Heart left ventricle (tissue), 16 donors: ENCODE results near the gene ARF3. TPM values are rescaled to one million over a fixed set of nuclear protein-coding genes. Genes with fewer than 3 reads are reported as not detected.
A peak's percentile ranks its signal among the peaks of the same experiment; 100 is the strongest.

ENCODE experiments used
- ATAC-seq, 4 donors: fragments of 200-7000 bp; cut with Tn5 transposase; one replicate each; pipeline ENCODE4 v1.9.1; 2020 to 2022; ENCODE audit warnings: moderate library complexity in 4 of 4, mild to moderate bottlenecking in 3 of 4, moderate number of reproducible peaks in 1 of 4
- DNase-seq, 5 donors: peaks; one replicate each; pipeline ENCODE4 v3.0.0-alpha.2; 2020
- H3K27ac ChIP-seq, 12 donors: fragments of 200-600 bp; sonication (generic) in 4 of 12; one replicate each; pipeline versions ENCODE4 v1.5.0 to v1.8.0; 2016 to 2022; ENCODE audit warnings: mild to moderate bottlenecking in 2 of 12
- H3K27me3 ChIP-seq, 9 donors: fragments of 200-600 bp; sonication (generic) in 2 of 9; one replicate each; pipeline versions ENCODE4 v1.5.1 to v1.8.0; 2016 to 2022; ENCODE audit warnings: mild to moderate bottlenecking in 3 of 9
- H3K36me3 ChIP-seq, 9 donors: fragments of 200-600 bp; sonication (generic) in 2 of 9; one replicate each; pipeline versions ENCODE4 v1.5.0 to v1.8.0; 2018 to 2022; ENCODE audit warnings: mild to moderate bottlenecking in 2 of 9
- H3K4me1 ChIP-seq, 12 donors: fragments of 200-600 bp; sonication (generic) in 4 of 12; one replicate each; pipeline versions ENCODE4 v1.5.0 to v1.8.0; 2016 to 2022; ENCODE audit warnings: mild to moderate bottlenecking in 3 of 12
- H3K4me3 ChIP-seq, 12 donors: fragments of 200-600 bp; sonication (generic) in 4 of 12; one replicate each; pipeline versions ENCODE4 v1.5.0 to v1.8.0; 2017 to 2022; ENCODE audit warnings: mild to moderate bottlenecking in 9 of 12, moderate library complexity in 4 of 12
- H3K9me3 ChIP-seq, 12 donors: fragments of 200-600 bp; sonication (generic) in 4 of 12; one replicate each; pipeline versions ENCODE4 v1.5.0 to v1.8.0; 2016 to 2022; ENCODE audit warnings: mild to moderate bottlenecking in 1 of 12
- POLR2A ChIP-seq, 2 donors: fragments of 450-650 bp; IDR thresholded peaks; one replicate each; pipeline ENCODE4 v1.6.1; 2017; ENCODE audit warnings: antibody characterized with exemption in 2 of 2, mild to moderate bottlenecking in 2 of 2, moderate library complexity in 2 of 2
- WGBS, 4 donors: extraction: QIAGEN DNeasy Blood & Tissue Kit in 2 of 4; methylation state at CpG; one replicate each; pipeline versions ENCODE4 v1.1.5 to v1.1.7; 2013 to 2018; 5-methylcytosine and 5-hydroxymethylcytosine counted together
- intact Hi-C, 10 donors: fragments of 100-400 bp; cut with DNase I; formaldehyde crosslinking; loops; one replicate each; pipeline versions ENCODE4 v1.11.1 to v1.14.2; 2022
- long read RNA-seq, 3 donors: library from polyadenylated mRNA; unstranded; transcript quantifications; one replicate each; pipeline ENCODE4 v2.0.0, GENCODE V29; 2020 to 2021
- polyA plus RNA-seq, 2 donors: library from polyadenylated mRNA; stranded (reverse); fragments of 200-250 nt; gene quantifications; one replicate each; pipeline ENCODE4 v1.2.3, GENCODE V29; 2013
- total RNA-seq, 9 donors: library from RNA; depleted of rRNA in 2 of 9; stranded (reverse); fragments of >200 nt in 2 of 9; fragmentation: NEBNext Ultra II Directional in 3 of 9; extraction: Animal tissue kit (Norgen Biotek cat#: 25700) in 3 of 9; gene quantifications; one replicate each; pipeline versions ENCODE4 v1.1.0 to v1.2.4, GENCODE V29; 2016 to 2023
- TF ChIP-seq, protein P1 (sequence below), 12 donors: fragments of 200-600 bp; sonication (generic) in 4 of 12; IDR thresholded peaks; one replicate each; pipeline versions ENCODE4 v1.5.0 to v1.8.0; 2018 to 2022; ENCODE audit warnings: antibody characterized with exemption in 12 of 12, mild to moderate bottlenecking in 5 of 12
- donor health status: ischemic (EF 13 %, LVEDD 7.1; RV severe dilation, severe dysfunction).
- donor health status: healthy with polysubstance abuse.
- donor health status: DM: no; HTN: yes; CAD: no.
- donor health status: DM: no; HTN: no; CAD: no.
- donor health status: ischemic (EF 25% LVEDD 6.9; RV normal size, moderate dysfunction).
- donor health status: ischemic (EF 25% LVEDD 5.7; RV mildly dilated, moderate dysfunction).
- donor health status: healthy.
- donor health status: DM: yes; HTN: yes; CAD: no.
- donor health status: ischemic (EF 35%, LVEDD 5.7; RV mildly dilated, moderate dysfunction).
- donor health status: nonischemic (EF 11% LVEDD 7.7; RV severe dilation, severe dysfunction).
- donor health status: DM: yes; HTN: yes; CAD: no.
- donor health status: PGD.
- donor health status: ischemic (EF 29% LVEDD 5.4; RV normal size, mild dysfunction).
- donor health status: nonischemic (EF 23%, LVEDD 6.1; RV moderate dilation, normal function).

ARF3 gene
- total RNA-seq (100 to 1,000 TPM in 1 of 9 donors, 10 to 100 TPM in 8; 35.8 to 130 (median 54.0) TPM), polyA plus RNA-seq (10 to 100 TPM; 40.1 to 61.5 TPM)
- long read RNA-seq, donor 1, full-length matches to known transcripts, result 22 of 32 reads
- long read RNA-seq, donor 1, partial matches to known transcripts, result 0 of 32 reads
- long read RNA-seq, donor 1, other reads (novel, unspliced or antisense), result 10 of 32 reads
- long read RNA-seq, donor 2, full-length matches to known transcripts, result 31 of 52 reads
- long read RNA-seq, donor 2, partial matches to known transcripts, result 1 of 52 reads
- long read RNA-seq, donor 2, other reads (novel, unspliced or antisense), result 20 of 52 reads
- long read RNA-seq, donor 3, full-length matches to known transcripts, result 16 of 23 reads
- long read RNA-seq, donor 3, partial matches to known transcripts, result 1 of 23 reads
- long read RNA-seq, donor 3, other reads (novel, unspliced or antisense), result 6 of 23 reads

DNA sequence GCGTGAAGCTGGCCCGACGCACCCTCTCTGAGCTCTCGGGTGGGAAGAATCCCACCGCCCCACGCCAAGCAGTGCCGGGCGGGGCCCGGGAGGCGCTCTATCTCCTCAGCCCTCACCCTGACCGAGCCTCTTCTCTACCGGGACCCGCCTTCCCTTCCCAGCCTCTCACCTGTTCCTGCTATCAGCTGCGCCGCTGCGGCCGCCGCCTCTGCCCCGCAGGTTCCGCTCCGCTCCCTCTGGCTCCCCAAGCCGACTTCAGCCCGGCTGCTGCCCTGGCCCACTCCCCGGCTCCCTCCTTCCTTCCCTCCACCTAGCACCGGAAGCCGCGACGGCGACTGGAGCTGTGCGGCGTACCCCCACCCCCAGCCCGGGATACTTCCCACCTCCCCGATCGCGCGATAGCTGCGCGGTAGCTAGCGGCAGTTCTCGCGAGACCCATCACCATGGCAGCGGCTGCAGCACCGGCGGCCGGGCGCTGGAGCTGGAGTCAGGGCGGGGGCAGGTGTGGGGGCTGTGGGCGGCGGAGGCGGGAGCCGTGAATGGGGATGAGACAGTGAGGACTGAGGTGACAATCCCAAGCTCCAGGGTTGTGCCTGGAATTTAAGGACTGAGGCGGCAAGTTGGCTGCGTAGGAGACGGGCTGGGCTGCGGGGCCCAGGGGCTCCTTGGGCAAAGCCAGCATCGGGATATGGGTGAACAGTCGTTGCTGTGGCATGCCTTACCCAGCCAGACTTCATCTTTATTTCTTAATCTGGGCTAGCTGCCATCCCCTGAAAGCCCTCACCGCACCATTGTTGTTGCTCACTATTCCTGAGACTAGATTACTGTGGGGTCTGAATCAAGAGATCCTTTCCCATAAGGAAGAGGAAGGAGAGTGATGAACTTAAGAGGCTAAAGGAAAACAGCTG, at the start of gene ARF3:
Gene ARF3 (minus strand): TSS at position 347 of the 908 bp plus-strand sequence. CDS start 16,392 bp downstream, outside the sequence.
- peaks cover 0 to 19% (median 7%) of the 10 kb centered on the region in 9 donors for H3K36me3 ChIP-seq
- 1 to 3% (median 1%) methylated on average over 38 to 58 of the region's 58 CpGs for WGBS, 4 donors
- intact Hi-C loops, result no loop called here
- H3K9me3 ChIP-seq, result no peaks in the 10 kb centered on the region
- peaks cover 4 to 39% (median 23%) of the 10 kb centered on the region in 12 donors for H3K4me1 ChIP-seq
- peak in 1 of 2 donors; percentile 73 for TF ChIP-seq POLR2A (IDR thresholded peaks at IDR 0.05)
- TF ChIP-seq, protein P1, sequence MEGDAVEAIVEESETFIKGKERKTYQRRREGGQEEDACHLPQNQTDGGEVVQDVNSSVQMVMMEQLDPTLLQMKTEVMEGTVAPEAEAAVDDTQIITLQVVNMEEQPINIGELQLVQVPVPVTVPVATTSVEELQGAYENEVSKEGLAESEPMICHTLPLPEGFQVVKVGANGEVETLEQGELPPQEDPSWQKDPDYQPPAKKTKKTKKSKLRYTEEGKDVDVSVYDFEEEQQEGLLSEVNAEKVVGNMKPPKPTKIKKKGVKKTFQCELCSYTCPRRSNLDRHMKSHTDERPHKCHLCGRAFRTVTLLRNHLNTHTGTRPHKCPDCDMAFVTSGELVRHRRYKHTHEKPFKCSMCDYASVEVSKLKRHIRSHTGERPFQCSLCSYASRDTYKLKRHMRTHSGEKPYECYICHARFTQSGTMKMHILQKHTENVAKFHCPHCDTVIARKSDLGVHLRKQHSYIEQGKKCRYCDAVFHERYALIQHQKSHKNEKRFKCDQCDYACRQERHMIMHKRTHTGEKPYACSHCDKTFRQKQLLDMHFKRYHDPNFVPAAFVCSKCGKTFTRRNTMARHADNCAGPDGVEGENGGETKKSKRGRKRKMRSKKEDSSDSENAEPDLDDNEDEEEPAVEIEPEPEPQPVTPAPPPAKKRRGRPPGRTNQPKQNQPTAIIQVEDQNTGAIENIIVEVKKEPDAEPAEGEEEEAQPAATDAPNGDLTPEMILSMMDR (IDR thresholded peaks at IDR 0.05), result no peak
- DNase-seq, result peak; percentile 95 to 98 (median 96)
- H3K4me3 ChIP-seq, result peak within 1 kb of the TSS; percentile 64 to 99 (median 93)
- peak within 1 kb of the TSS; percentile 23 to 93 (median 84) for H3K27ac ChIP-seq
- H3K27me3 ChIP-seq, result no peaks in the 10 kb centered on the region
- ATAC-seq, result peak; percentile 90 to 95 (median 94)

DNA sequence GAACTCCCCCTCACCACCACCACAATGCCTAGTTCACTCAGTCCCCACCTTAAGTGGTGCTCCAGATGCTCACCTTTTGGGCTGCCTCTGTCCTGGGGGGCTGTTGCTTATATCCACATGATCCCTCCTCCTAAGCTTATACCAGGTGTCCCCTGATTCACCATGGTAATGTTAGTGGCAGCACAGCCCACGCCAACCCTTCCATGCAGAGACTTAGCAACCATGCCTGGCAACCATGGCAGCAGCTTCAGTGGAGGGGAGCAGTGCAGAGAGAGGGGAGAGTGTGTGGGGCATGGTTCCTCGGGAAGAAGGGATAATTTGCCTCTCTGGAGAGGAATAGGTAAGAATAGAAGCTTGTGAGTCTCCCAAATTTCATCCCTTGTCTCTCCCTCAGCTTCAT, 43.1 kb upstream of the ARF3 start:
- Histone ChIP-seq H3K9me3 (no peaks in the 10 kb centered on the region), H3K4me3 (peak overlapping the region in 1 of 12 donors; percentile 43), H3K4me1 (peaks cover 4 to 49% (median 36%) of the 10 kb centered on the region in 12 donors), H3K27me3 (peaks cover 0 to 43% (median 6%) of the 10 kb centered on the region in 9 donors), H3K36me3 (peaks cover 0 to 49% (median 43%) of the 10 kb centered on the region in 9 donors), H3K27ac (peak overlapping the region in 4 of 12 donors; percentile 3 to 68 (median 50))
- intact Hi-C loops, result no loop called here
- ATAC-seq (no peak), DNase-seq (peak in 1 of 5 donors; percentile 10)
- 85 to 93% (median 88%) methylated on average over 2 of the region's 2 CpGs for WGBS, 4 donors
- TF ChIP-seq, protein P1 (IDR thresholded peaks at IDR 0.05), result no peak
- TF ChIP-seq POLR2A (IDR thresholded peaks at IDR 0.05), result no peak

DNA sequence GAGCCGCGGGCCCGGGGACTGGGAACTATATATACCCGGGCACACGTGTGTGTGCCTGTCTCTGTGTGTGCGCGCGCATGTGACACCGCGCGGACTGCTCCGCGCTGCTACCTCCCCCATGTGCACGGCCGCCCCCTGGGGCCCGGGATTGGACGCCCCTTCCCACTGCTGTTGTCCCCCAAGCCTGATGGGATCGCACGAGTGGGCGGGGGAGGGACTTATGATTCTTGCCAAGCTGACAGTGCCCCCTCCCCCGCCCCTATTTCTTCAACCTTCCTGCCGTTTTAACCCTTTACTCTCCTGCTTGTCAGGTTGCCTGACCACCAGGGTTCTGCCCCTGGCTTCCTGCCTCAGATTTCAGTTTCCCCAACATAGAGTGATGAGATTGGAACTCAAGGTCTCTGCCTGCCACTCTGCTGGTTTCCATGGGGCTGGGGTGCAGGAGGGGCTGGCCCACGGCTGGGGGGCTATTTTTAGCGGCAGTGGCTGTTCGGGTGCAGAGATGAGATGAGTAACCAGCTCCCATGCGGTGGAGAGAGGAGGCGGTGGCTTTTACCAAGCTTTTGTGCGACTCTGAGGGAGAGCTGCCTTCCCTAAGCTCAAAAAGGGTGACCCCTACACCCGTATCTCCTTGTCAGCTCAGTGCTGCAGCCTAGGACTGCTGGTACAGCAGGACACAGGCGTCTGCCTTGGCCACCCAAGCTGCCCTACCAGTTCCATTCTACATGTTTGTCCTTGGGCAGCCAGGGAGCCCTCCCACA, 42.3 kb upstream of the ARF3 start, which contains the start of gene DDN:
Gene DDN (minus strand): TSS at position 5 of the 761 bp plus-strand sequence. CDS start 88 bp downstream, outside the sequence.
- Histone ChIP-seq H3K36me3 (peaks cover 0 to 43% (median 36%) of the 10 kb centered on the region in 9 donors), H3K27me3 (peaks cover 3 to 48% (median 6%) of the 10 kb centered on the region in 9 donors), H3K27ac (peak within 1 kb of the TSS in 8 of 12 donors; percentile 3 to 68 (median 40)), H3K4me1 (peaks cover 4 to 55% (median 39%) of the 10 kb centered on the region in 12 donors), H3K4me3 (peak within 1 kb of the TSS; percentile 15 to 66 (median 47)), H3K9me3 (no peaks in the 10 kb centered on the region)
- ATAC-seq (peak; percentile 57 to 73 (median 64)), DNase-seq (peak in 2 of 5 donors; percentile 68 to 71)
- WGBS, 4 donors, result 2 to 7% (median 3%) methylated on average over 8 to 30 of the region's 30 CpGs
- TF ChIP-seq POLR2A (IDR thresholded peaks at IDR 0.05), result no peak
- TF ChIP-seq, protein P1 (IDR thresholded peaks at IDR 0.05), result no peak
- intact Hi-C loops, result loop anchor here in 4 of 10 donors (5.0 kb wide), 2 partner anchors 57 to 147 kb away; partner anchors contain the start of gene DDX23 (in 3 of the 4)
